ENCODE results near the gene ATRN. TPM values are rescaled to one million over a fixed set of nuclear protein-coding genes. Genes with fewer than 3 reads are reported as not detected.

The ATRN gene
- total RNA-seq, 1 donor from 2014 or later = 30.6 TPM

DNA sequence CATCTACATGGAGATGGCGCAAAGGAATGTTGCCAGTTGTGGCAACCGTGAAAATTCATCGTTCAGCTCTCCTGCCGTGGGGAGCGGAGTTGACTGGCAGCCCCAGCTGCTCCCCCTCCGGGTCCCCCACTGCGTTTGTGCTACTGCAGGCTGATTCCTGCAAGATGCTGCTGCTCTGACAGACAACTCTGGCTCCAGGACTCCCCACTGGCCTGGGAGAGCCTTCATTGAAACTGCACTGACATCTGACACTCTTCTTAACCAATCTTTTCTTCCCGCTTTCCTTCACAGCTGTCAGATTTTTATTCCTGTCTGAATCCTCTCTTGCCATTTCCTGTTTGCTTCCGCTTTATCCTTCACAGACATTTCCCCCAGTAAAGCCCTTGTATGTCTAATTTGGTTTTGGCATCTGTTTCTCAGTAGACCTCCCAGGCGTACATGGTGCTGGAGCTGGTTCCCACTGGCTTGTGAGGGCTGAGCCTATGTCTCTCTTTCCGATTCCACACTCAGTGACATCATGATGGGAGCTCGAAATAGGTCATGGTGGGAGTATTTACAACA, 9.5 kb upstream of the ATRN start:
- Histone ChIP-seq H3K4me3 (ENCODE audit: low read depth, low read length) (no peak overlapping the region), H3K36me3 (ENCODE audit: control insufficient read depth, insufficient read depth, low read length) (no peaks in the 10 kb centered on the region), H3K27me3 (ENCODE audit: control insufficient read depth, insufficient read depth, low read length) (peaks cover 5% of the 10 kb centered on the region)
- DNase-seq (ENCODE audit: low read depth) = no peak
- TF ChIP-seq, protein P1, sequence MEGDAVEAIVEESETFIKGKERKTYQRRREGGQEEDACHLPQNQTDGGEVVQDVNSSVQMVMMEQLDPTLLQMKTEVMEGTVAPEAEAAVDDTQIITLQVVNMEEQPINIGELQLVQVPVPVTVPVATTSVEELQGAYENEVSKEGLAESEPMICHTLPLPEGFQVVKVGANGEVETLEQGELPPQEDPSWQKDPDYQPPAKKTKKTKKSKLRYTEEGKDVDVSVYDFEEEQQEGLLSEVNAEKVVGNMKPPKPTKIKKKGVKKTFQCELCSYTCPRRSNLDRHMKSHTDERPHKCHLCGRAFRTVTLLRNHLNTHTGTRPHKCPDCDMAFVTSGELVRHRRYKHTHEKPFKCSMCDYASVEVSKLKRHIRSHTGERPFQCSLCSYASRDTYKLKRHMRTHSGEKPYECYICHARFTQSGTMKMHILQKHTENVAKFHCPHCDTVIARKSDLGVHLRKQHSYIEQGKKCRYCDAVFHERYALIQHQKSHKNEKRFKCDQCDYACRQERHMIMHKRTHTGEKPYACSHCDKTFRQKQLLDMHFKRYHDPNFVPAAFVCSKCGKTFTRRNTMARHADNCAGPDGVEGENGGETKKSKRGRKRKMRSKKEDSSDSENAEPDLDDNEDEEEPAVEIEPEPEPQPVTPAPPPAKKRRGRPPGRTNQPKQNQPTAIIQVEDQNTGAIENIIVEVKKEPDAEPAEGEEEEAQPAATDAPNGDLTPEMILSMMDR (IDR thresholded peaks at IDR 0.05; ENCODE audit: insufficient read depth, low read length, poor library complexity, severe bottlenecking) = no peak

GRCh38 chr20:3461911-3462677, 8.7 kb upstream of the ATRN start:
- no peak for DNase-seq (ENCODE audit: low read depth)
- TF ChIP-seq, protein P1 (IDR thresholded peaks at IDR 0.05; ENCODE audit: insufficient read depth, low read length, poor library complexity, severe bottlenecking) = no peak
- Histone ChIP-seq H3K4me3 (ENCODE audit: low read depth, low read length) (no peak overlapping the region), H3K36me3 (ENCODE audit: control insufficient read depth, insufficient read depth, low read length) (no peaks in the 10 kb centered on the region), H3K27me3 (ENCODE audit: control insufficient read depth, insufficient read depth, low read length) (peaks cover 5% of the 10 kb centered on the region)

DNA sequence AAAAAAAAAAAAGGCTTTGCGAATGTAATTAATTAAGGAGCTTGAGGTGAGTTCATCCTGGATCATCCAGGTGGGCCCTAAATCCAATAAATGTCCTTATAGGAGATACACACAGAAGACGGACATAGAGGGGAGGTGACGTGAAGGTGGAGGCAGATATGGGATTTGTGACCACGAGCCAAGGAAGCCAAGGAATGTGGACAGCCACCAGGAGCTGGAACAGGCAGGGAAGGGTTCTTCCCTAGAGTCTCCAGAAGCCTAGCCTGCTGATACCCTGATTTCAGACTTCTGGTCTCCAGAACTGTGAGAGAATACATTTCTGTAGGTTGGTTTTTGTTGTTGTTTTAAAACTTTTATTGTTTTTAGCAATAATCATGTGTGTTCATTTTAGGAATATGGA, 6.7 kb upstream of the ATRN start:
- Histone ChIP-seq H3K4me3 (ENCODE audit: low read depth, low read length) (no peak overlapping the region), H3K36me3 (ENCODE audit: control insufficient read depth, insufficient read depth, low read length) (no peaks in the 10 kb centered on the region), H3K27me3 (ENCODE audit: control insufficient read depth, insufficient read depth, low read length) (no peaks in the 10 kb centered on the region)
- DNase-seq (ENCODE audit: low read depth) = no peak
- TF ChIP-seq, protein P1 (IDR thresholded peaks at IDR 0.05; ENCODE audit: insufficient read depth, low read length, poor library complexity, severe bottlenecking) = no peak

GRCh38 chr20:3465301-3465700, 5.5 kb upstream of the ATRN start:
- Histone ChIP-seq H3K27me3 (ENCODE audit: control insufficient read depth, insufficient read depth, low read length) (no peaks in the 10 kb centered on the region), H3K36me3 (ENCODE audit: control insufficient read depth, insufficient read depth, low read length) (no peaks in the 10 kb centered on the region), H3K4me3 (ENCODE audit: low read depth, low read length) (no peak overlapping the region)
- TF ChIP-seq, protein P1 (IDR thresholded peaks at IDR 0.05; ENCODE audit: insufficient read depth, low read length, poor library complexity, severe bottlenecking) = no peak
- DNase-seq (ENCODE audit: low read depth) = no peak

GRCh38 chr20:3470208-3470626, 601 bp upstream of the ATRN start:
- H3K27me3 ChIP-seq (ENCODE audit: control insufficient read depth, insufficient read depth, low read length) = no peaks in the 10 kb centered on the region
- H3K36me3 ChIP-seq (ENCODE audit: control insufficient read depth, insufficient read depth, low read length) = no peaks in the 10 kb centered on the region
- no peak for DNase-seq (ENCODE audit: low read depth)
- TF ChIP-seq, protein P1 (IDR thresholded peaks at IDR 0.05; ENCODE audit: insufficient read depth, low read length, poor library complexity, severe bottlenecking) = no peak
- H3K4me3 ChIP-seq (ENCODE audit: low read depth, low read length) = peak overlapping the region; percentile 85

All from kidney epithelial cell (primary cell).